ENCODE results near the gene AHCYL1. TPM values are rescaled to one million over a fixed set of nuclear protein-coding genes. Genes with fewer than 3 reads are reported as not detected.

The AHCYL1 gene
- total and polyA plus RNA-seq, 2 experiments from 2014 or later: 47.6 to 72.6 TPM

- in situ Hi-C loops (cut with MboI): loop anchor here (5.0 kb wide), 1 partner anchor 100 kb away; no protein-coding TSS in a partner anchor
- Histone ChIP-seq H3K27me3 (replicated peaks; ENCODE audit: insufficient read depth) (no peaks in the 10 kb centered on the region), H3K9me2 (ENCODE audit: insufficient read depth) (no peaks in the 10 kb centered on the region), H3K4me3 (no peak overlapping the region), H2AFZ (0 out of 2 replicates have a peak overlapping the region, but pooled peaks have one; percentile 29), H3K36me3 (ENCODE audit: low read depth) (no peaks in the 10 kb centered on the region), H3F3A (ENCODE audit: insufficient read depth) (peaks cover 30% of the 10 kb centered on the region), H3K4me1 (ENCODE audit: insufficient read depth) (peaks cover 53% of the 10 kb centered on the region), H3K9ac (no peak overlapping the region), H3K79me2 (ENCODE audit: insufficient read depth) (no peaks in the 10 kb centered on the region), H3K9me3 (ENCODE audit: low read depth) (no peaks in the 10 kb centered on the region), H3K27ac (no peak overlapping the region), H3K4me2 (ENCODE audit: unreplicated experiment) (no peak overlapping the region), H4K20me1 (ENCODE audit: insufficient read depth) (no peaks in the 10 kb centered on the region)
- DNase-seq: no peak
- TF ChIP-seq EZH2phosphoT487 (IDR thresholded peaks at IDR 0.05; ENCODE audit: insufficient read depth, low read depth): no peak
- no peak for TF ChIP-seq EZH2 (IDR thresholded peaks at IDR 0.05; ENCODE audit: insufficient read depth, poor library complexity, severe bottlenecking)
- 59 to 60% methylated on average over 8 of the region's 8 CpGs for WGBS, 2 experiments (ENCODE audit: low coverage in 1 of 2, low lambda C conversion rate in 2 of 2, missing lambda C conversion rate in 2 of 2)
Measured at GRCh38 chr1:109977225-109977624, 7.3 kb upstream of the AHCYL1 start.

GRCh38 chr1:109977657-109978378, 6.7 kb upstream of the AHCYL1 start:
- Histone ChIP-seq H3K4me2 (ENCODE audit: unreplicated experiment) (no peak overlapping the region), H3K9ac (no peak overlapping the region), H3K4me1 (ENCODE audit: insufficient read depth) (peaks cover 53% of the 10 kb centered on the region), H3K9me2 (ENCODE audit: insufficient read depth) (no peaks in the 10 kb centered on the region), H3K4me3 (no peak overlapping the region), H3F3A (ENCODE audit: insufficient read depth) (peaks cover 30% of the 10 kb centered on the region), H3K27ac (peak overlapping the region; percentile 65; the same call in 1 of the 2 replicates), H3K9me3 (ENCODE audit: low read depth) (no peaks in the 10 kb centered on the region), H4K20me1 (ENCODE audit: insufficient read depth) (no peaks in the 10 kb centered on the region), H3K36me3 (ENCODE audit: low read depth) (no peaks in the 10 kb centered on the region), H3K79me2 (ENCODE audit: insufficient read depth) (no peaks in the 10 kb centered on the region), H3K27me3 (replicated peaks; ENCODE audit: insufficient read depth) (no peaks in the 10 kb centered on the region), H2AFZ (peak overlapping the region; percentile 29; the same call in 1 of the 2 replicates)
- in situ Hi-C loops (cut with MboI): loop anchor here (5.0 kb wide), 1 partner anchor 101 kb away; no protein-coding TSS in a partner anchor
- TF ChIP-seq EZH2 (IDR thresholded peaks at IDR 0.05; ENCODE audit: insufficient read depth, poor library complexity, severe bottlenecking) (no peak), EZH2phosphoT487 (IDR thresholded peaks at IDR 0.05; ENCODE audit: insufficient read depth, low read depth) (no peak)
- peak; percentile 53 for DNase-seq
- WGBS, 2 experiments (ENCODE audit: low coverage in 1 of 2, low lambda C conversion rate in 2 of 2, missing lambda C conversion rate in 2 of 2): 34 to 35% methylated on average over 12 of the region's 12 CpGs

DNA sequence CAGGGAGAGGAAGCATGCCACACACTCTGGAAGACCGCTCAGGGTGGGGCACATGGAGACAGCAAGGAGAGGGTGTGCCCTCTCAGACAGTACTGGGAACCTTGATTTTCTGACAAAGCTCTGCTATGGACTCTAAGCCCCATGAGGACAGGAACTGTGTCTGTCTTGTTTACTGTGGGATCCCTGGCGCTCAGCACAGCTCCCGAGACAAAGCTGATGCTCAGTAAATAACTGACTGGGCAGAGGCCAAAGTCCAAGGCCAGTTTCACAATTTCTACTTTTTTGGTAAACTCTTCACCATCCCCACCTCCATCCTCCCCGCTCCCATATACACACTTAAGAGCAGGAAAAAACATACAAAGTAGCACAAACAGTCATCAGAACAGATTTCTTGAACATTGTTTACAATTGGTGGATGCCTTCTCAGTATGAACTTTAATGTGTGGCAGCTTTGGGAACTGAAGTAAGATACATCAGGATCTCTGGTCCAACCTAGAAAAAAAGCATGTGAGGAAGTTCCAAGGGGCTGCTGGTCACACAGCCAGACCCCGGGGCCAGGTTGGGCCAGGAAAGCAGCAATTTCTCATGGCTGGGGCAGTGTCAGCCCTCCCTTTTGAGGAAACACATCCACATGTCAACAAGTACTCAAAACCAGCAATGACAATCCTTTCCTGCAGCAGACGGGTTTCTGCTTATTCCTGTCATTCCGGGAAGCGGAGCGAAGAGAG, 5.6 kb upstream of the AHCYL1 start:
- H3K4me2 ChIP-seq (ENCODE audit: unreplicated experiment): peak overlapping the region; percentile 17
- in situ Hi-C loops (cut with MboI): loop anchor here (5.0 kb wide), 1 partner anchor 102 kb away; no protein-coding TSS in a partner anchor
- H4K20me1 ChIP-seq (ENCODE audit: insufficient read depth): no peaks in the 10 kb centered on the region
- DNase-seq: peak; percentile 36
- no peaks in the 10 kb centered on the region for H3K9me2 ChIP-seq (ENCODE audit: insufficient read depth)
- H3K36me3 ChIP-seq (ENCODE audit: low read depth): no peaks in the 10 kb centered on the region
- H3K4me1 ChIP-seq (ENCODE audit: insufficient read depth): peaks cover 60% of the 10 kb centered on the region
- H3K9me3 ChIP-seq (ENCODE audit: low read depth): no peaks in the 10 kb centered on the region
- H3K4me3 ChIP-seq: no peak overlapping the region
- peak overlapping the region; percentile 27 for H3K9ac ChIP-seq
- no peak for TF ChIP-seq EZH2 (IDR thresholded peaks at IDR 0.05; ENCODE audit: insufficient read depth, poor library complexity, severe bottlenecking)
- TF ChIP-seq EZH2phosphoT487 (IDR thresholded peaks at IDR 0.05; ENCODE audit: insufficient read depth, low read depth): no peak
- H3F3A ChIP-seq (ENCODE audit: insufficient read depth): peaks cover 30% of the 10 kb centered on the region
- H2AFZ ChIP-seq: peak overlapping the region; percentile 1
- no peaks in the 10 kb centered on the region for H3K79me2 ChIP-seq (ENCODE audit: insufficient read depth)
- 15 to 16% methylated on average over 9 of the region's 9 CpGs for WGBS, 2 experiments (ENCODE audit: low coverage in 1 of 2, low lambda C conversion rate in 2 of 2, missing lambda C conversion rate in 2 of 2)
- peak overlapping the region; percentile 65 for H3K27ac ChIP-seq
- no peaks in the 10 kb centered on the region for H3K27me3 ChIP-seq (replicated peaks; ENCODE audit: insufficient read depth)

DNA sequence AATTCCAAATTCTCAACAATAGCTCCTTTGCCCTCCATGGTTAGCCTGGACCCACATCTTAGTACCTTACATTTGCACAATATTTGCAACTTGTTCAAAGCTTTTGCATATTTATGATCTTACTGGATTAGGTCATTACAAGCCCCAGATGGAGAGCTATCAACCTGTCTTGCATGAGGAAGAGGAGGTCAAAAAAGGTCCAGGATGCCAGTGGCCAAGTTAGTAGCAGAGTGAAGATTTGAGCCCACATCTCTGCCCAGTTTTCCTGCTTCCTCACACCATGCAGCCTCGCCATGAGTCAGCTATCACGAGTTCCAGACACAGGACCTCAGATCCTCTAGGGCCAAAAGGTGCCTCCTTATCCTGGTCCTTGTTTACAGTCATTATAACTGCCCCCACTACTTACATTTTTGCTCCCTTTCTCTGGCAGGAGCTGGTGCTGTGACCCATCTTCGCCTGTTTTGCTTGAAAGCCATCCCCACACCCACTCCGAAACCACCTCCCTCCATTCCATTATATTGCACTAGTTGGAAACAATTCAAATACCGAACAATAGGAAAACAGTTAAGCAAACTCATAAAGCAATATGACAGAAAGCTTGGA, 5.0 kb upstream of the AHCYL1 start:
- no peaks in the 10 kb centered on the region for H3K9me3 ChIP-seq (ENCODE audit: low read depth)
- TF ChIP-seq EZH2phosphoT487 (IDR thresholded peaks at IDR 0.05; ENCODE audit: insufficient read depth, low read depth) (no peak), EZH2 (IDR thresholded peaks at IDR 0.05; ENCODE audit: insufficient read depth, poor library complexity, severe bottlenecking) (no peak)

More for the DNA sequence above, 5.0 kb upstream of the AHCYL1 start:
- no peaks in the 10 kb centered on the region for H3K27me3 ChIP-seq (replicated peaks; ENCODE audit: insufficient read depth)
- H3K9ac ChIP-seq: peak overlapping the region; percentile 27
- peak overlapping the region; percentile 1 for H2AFZ ChIP-seq
- no peak overlapping the region for H3K4me3 ChIP-seq
- H3K27ac ChIP-seq: peak overlapping the region; percentile 65
- no peaks in the 10 kb centered on the region for H3K9me2 ChIP-seq (ENCODE audit: insufficient read depth)
- 2 to 4% methylated on average over 5 of the region's 5 CpGs for WGBS, 2 experiments (ENCODE audit: low coverage in 1 of 2, low lambda C conversion rate in 2 of 2, missing lambda C conversion rate in 2 of 2)
- DNase-seq: peak; percentile 88
- no peaks in the 10 kb centered on the region for H3K79me2 ChIP-seq (ENCODE audit: insufficient read depth)
- in situ Hi-C loops (cut with MboI): loop anchor here (5.0 to 10.0 kb wide), 3 partner anchors 102 to 435 kb away; partner anchors contain the start of gene GNAI3
- peaks cover 30% of the 10 kb centered on the region for H3F3A ChIP-seq (ENCODE audit: insufficient read depth)
- peaks cover 64% of the 10 kb centered on the region for H3K4me1 ChIP-seq (ENCODE audit: insufficient read depth)
- H3K36me3 ChIP-seq (ENCODE audit: low read depth): no peaks in the 10 kb centered on the region
- peak overlapping the region; percentile 17 for H3K4me2 ChIP-seq (ENCODE audit: unreplicated experiment)
- no peaks in the 10 kb centered on the region for H4K20me1 ChIP-seq (ENCODE audit: insufficient read depth)
